ENCODE results near the gene C1orf174. TPM values are rescaled to one million over a fixed set of nuclear protein-coding genes. Genes with fewer than 3 reads are reported as not detected.
A peak's percentile ranks its signal among the peaks of the same experiment; 100 is the strongest.

C1orf174 gene
- polyA plus RNA-seq, 3 donors = 19.1 to 46.0 (median 21.3) TPM

DNA sequence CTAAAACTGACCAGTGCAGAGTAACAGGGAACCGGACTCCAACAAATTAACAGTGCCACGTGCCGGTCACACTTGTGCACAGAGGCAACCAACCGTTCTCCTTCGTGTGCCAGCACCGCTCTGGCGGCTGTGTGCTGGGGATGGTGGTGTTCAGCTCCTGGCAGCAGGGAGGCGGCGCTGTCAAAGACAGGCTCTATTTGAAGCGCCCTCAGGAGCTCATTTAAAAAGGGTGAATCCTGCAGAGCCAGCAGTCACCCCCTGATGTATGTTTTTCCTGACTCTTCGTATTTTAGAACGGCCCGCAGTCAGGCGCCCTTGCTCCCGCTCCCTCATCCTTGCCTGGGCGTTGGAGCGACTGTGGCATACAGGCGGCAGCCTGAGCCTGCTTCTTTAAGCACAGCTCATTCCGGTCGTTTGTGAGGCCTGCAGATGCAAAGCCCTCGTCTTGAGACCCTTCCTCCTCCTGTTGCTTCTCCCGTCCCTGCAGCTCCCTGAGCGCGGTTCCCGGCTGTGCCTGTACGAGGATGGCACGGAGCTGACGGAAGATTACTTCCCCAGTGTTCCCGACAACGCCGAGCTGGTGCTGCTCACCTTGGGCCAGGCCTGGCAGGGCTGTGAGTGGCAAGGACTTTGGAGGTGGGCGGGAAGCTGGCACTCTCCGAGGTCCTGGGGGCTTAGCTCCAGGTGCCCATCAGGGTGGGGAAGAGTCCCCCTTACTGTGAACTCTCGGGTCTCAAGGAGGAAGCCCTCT, 41.7 kb downstream of the C1orf174 start:
- peak overlapping the region; percentile 96 for H3K4me2 ChIP-seq (replicated peaks; ENCODE audit: extremely low read depth, low read length, poor library complexity, severe bottlenecking)
- intact Hi-C loops (cut with micrococcal nuclease) = loop anchor here in 1 of 2 donors (5.0 kb wide), 1 partner anchor 39 kb away; no protein-coding TSS in a partner anchor
- no peak for DNase-seq
- H3K27me3 Mint-ChIP-seq (ENCODE audit: low read depth in 3 of 3) = peaks cover 1 to 9% (median 6%) of the 10 kb centered on the region in 3 donors
- no peak overlapping the region for H3K27ac ChIP-seq (ENCODE audit: low read depth in 1 of 2, low read length in 2 of 2)
- H3K9me3 Mint-ChIP-seq = no peaks in the 10 kb centered on the region
- peaks cover 0 to 8% of the 10 kb centered on the region in 2 donors for H3K36me3 ChIP-seq (replicated peaks in 1 of 2; ENCODE audit: control insufficient read depth in 1 of 2, insufficient read depth in 2 of 2, low read length in 2 of 2)
- peak overlapping the region in 1 of 3 experiments; percentile 92 for H3K4me3 ChIP-seq (replicated peaks in 1 of 3; ENCODE audit: low read depth in 2 of 3, low read length in 3 of 3)
- H3K4me1 ChIP-seq (ENCODE audit: control insufficient read depth in 1 of 2, insufficient read depth in 2 of 2, low read length in 2 of 2) = peaks cover 18 to 26% of the 10 kb centered on the region in 2 donors
- peaks cover 6 to 7% of the 10 kb centered on the region in 2 donors for H3K36me3 Mint-ChIP-seq
- WGBS (ENCODE audit: insufficient coverage) = 82% methylated on average over 26 of the region's 34 CpGs
- peaks cover 29% of the 10 kb centered on the region for H3K79me2 ChIP-seq (ENCODE audit: insufficient read depth, low read length)
- H3K4me3 Mint-ChIP-seq = peak overlapping the region; percentile 60 to 98
- no peaks in the 10 kb centered on the region for H3K27me3 ChIP-seq (ENCODE audit: control insufficient read depth in 2 of 2, insufficient read depth in 2 of 2, low read length in 2 of 2)
- no peaks in the 10 kb centered on the region for H3K9me3 ChIP-seq (replicated peaks in 1 of 2; ENCODE audit: control insufficient read depth in 1 of 2, insufficient read depth in 1 of 2, low read length in 2 of 2)
- peak overlapping the region; percentile 79 for H3K9ac ChIP-seq (ENCODE audit: insufficient read depth, low read length, poor library complexity, severe bottlenecking)
- H3K4me1 Mint-ChIP-seq = peaks cover 38% of the 10 kb centered on the region
- H3K27ac Mint-ChIP-seq = no peak overlapping the region
- peaks cover 30% of the 10 kb centered on the region for H4K20me1 ChIP-seq (ENCODE audit: insufficient read depth, low read length)
- TF ChIP-seq, protein P1, sequence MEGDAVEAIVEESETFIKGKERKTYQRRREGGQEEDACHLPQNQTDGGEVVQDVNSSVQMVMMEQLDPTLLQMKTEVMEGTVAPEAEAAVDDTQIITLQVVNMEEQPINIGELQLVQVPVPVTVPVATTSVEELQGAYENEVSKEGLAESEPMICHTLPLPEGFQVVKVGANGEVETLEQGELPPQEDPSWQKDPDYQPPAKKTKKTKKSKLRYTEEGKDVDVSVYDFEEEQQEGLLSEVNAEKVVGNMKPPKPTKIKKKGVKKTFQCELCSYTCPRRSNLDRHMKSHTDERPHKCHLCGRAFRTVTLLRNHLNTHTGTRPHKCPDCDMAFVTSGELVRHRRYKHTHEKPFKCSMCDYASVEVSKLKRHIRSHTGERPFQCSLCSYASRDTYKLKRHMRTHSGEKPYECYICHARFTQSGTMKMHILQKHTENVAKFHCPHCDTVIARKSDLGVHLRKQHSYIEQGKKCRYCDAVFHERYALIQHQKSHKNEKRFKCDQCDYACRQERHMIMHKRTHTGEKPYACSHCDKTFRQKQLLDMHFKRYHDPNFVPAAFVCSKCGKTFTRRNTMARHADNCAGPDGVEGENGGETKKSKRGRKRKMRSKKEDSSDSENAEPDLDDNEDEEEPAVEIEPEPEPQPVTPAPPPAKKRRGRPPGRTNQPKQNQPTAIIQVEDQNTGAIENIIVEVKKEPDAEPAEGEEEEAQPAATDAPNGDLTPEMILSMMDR (IDR thresholded peaks at IDR 0.05) = no peak
- peak overlapping the region; percentile 96 for H2AFZ ChIP-seq (ENCODE audit: insufficient read depth, low read depth, low read length, poor library complexity, severe bottlenecking)

DNA sequence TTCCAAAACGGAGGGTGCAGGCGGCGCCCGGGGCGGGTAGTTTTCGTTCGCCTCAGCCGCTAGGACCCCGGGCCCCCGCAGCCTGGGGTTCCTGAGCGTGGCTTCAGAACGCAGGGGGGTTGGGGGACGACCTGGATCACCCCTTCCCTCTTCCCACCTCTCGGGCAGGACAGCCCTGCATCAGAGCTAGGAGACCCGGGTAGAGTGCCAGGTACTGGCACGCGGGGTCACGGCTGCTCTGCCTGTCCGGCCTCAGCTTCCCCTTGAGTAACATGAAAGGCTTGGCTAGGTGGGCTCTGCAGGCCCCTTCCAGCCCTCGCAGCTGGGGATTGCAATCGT, 42.3 kb downstream of the C1orf174 start:
- Mint-ChIP-seq H3K36me3 (peaks cover 4 to 6% of the 10 kb centered on the region in 2 donors), H3K4me1 (peaks cover 38% of the 10 kb centered on the region), H3K27me3 (ENCODE audit: low read depth in 3 of 3) (peaks cover 1 to 8% (median 6%) of the 10 kb centered on the region in 3 donors), H3K4me3 (peak overlapping the region; percentile 98), H3K27ac (no peak overlapping the region), H3K9me3 (no peaks in the 10 kb centered on the region)
- Histone ChIP-seq H3K9me3 (replicated peaks in 1 of 2; ENCODE audit: control insufficient read depth in 1 of 2, insufficient read depth in 1 of 2, low read length in 2 of 2) (no peaks in the 10 kb centered on the region), H4K20me1 (ENCODE audit: insufficient read depth, low read length) (peaks cover 31% of the 10 kb centered on the region), H3K4me2 (replicated peaks; ENCODE audit: extremely low read depth, low read length, poor library complexity, severe bottlenecking) (peak overlapping the region; percentile 96), H3K9ac (ENCODE audit: insufficient read depth, low read length, poor library complexity, severe bottlenecking) (peak overlapping the region; percentile 79), H3K79me2 (ENCODE audit: insufficient read depth, low read length) (peaks cover 29% of the 10 kb centered on the region), H2AFZ (ENCODE audit: insufficient read depth, low read depth, low read length, poor library complexity, severe bottlenecking) (peak overlapping the region; percentile 96), H3K4me1 (ENCODE audit: control insufficient read depth in 1 of 2, insufficient read depth in 2 of 2, low read length in 2 of 2) (peaks cover 18 to 26% of the 10 kb centered on the region in 2 donors), H3K4me3 (replicated peaks in 1 of 3; ENCODE audit: low read depth in 2 of 3, low read length in 3 of 3) (peak overlapping the region; percentile 58 to 100 (median 92)), H3K27me3 (ENCODE audit: control insufficient read depth in 2 of 2, insufficient read depth in 2 of 2, low read length in 2 of 2) (no peaks in the 10 kb centered on the region), H3K36me3 (replicated peaks in 1 of 2; ENCODE audit: control insufficient read depth in 1 of 2, insufficient read depth in 2 of 2, low read length in 2 of 2) (peaks cover 0 to 4% of the 10 kb centered on the region in 2 donors), H3K27ac (ENCODE audit: low read depth in 1 of 2, low read length in 2 of 2) (no peak overlapping the region)
- DNase-seq = no peak
- WGBS (ENCODE audit: insufficient coverage) = 11% methylated on average over 15 of the region's 21 CpGs
- TF ChIP-seq, protein P1 (IDR thresholded peaks at IDR 0.05) = no peak
- intact Hi-C loops (cut with micrococcal nuclease) = loop anchor here (2.0 to 5.0 kb wide), 2 partner anchors 40 to 43 kb away; partner anchors contain the start of gene C1orf174 (in 1 of the 2)
